HL-60 (cell line): Measurements from ENCODE around the gene USP8.
A peak's percentile ranks its signal among the peaks of the same experiment; 100 is the strongest.
"Not testable (repeated sequence)": the region's sequence is repeated elsewhere in the genome, so short reads cannot be mapped to it uniquely, and the experiment has no call there.

Source experiments
- DNase-seq, 2 experiments: peaks; one replicate each; pipeline ENCODE4 v3.0.0-alpha.2; 2010 to 2020; ENCODE audit warnings: low read depth in 1 of 2, low spot score in 1 of 2
- H3K27ac ChIP-seq: fragments of 250-450 bp; sonication (Bioruptor Pico); replicated peaks from 2 replicates; pipeline ENCODE4 v1.5.1; 2020; ENCODE audit warnings: mild to moderate bottlenecking, moderate library complexity
- H3K27me3 ChIP-seq: fragments of 250-450 bp; sonication (Bioruptor Pico); 2 replicates; pipeline ENCODE4 v1.5.1; 2021; ENCODE audit warnings: mild to moderate bottlenecking, moderate library complexity; ENCODE audit not compliant: insufficient read depth, poor library complexity, severe bottlenecking
- H3K4me3 ChIP-seq: replicated peaks from 2 replicates; pipeline ENCODE4 v1.5.1; 2011; ENCODE audit warnings: mild to moderate bottlenecking, control low read depth, low read length; ENCODE audit not compliant: insufficient read depth
- GABPA ChIP-seq: IDR thresholded peaks from 2 replicates; pipeline ENCODE4 v1.6.1; 2012; ENCODE audit warnings: low read depth
- POLR2AphosphoS5 ChIP-seq: IDR thresholded peaks from 2 replicates; pipeline ENCODE4 v1.6.1; 2012; ENCODE audit warnings: low read depth
- SPI1 ChIP-seq: IDR thresholded peaks from 2 replicates; pipeline ENCODE4 v1.6.1; 2012; ENCODE audit warnings: low read depth, mild to moderate bottlenecking, borderline replicate concordance
- long read RNA-seq: library from polyadenylated mRNA; unstranded; transcript quantifications from one replicate; pipeline ENCODE4 v2.0.0, GENCODE V29; 2020
- TF ChIP-seq, protein P1 (sequence below): IDR thresholded peaks from one replicate; pipeline ENCODE4 v1.5.1; 2011; ENCODE audit warnings: low read length, control low read depth, inconsistent platforms; ENCODE audit not compliant: insufficient read depth
- TF ChIP-seq, protein P2 (sequence below): IDR thresholded peaks from 2 replicates; pipeline ENCODE4 v1.6.1; 2012; ENCODE audit warnings: low read depth; ENCODE audit not compliant: insufficient replicate concordance

USP8 gene
- long read RNA-seq, transcript USP8-208 (12 exons, 1,917 nt): major isoform, 19 of 189 reads
- long read RNA-seq, partial matches to known transcripts: 113 of 189 reads
- long read RNA-seq, other reads (novel, unspliced or antisense): 54 of 189 reads

DNA sequence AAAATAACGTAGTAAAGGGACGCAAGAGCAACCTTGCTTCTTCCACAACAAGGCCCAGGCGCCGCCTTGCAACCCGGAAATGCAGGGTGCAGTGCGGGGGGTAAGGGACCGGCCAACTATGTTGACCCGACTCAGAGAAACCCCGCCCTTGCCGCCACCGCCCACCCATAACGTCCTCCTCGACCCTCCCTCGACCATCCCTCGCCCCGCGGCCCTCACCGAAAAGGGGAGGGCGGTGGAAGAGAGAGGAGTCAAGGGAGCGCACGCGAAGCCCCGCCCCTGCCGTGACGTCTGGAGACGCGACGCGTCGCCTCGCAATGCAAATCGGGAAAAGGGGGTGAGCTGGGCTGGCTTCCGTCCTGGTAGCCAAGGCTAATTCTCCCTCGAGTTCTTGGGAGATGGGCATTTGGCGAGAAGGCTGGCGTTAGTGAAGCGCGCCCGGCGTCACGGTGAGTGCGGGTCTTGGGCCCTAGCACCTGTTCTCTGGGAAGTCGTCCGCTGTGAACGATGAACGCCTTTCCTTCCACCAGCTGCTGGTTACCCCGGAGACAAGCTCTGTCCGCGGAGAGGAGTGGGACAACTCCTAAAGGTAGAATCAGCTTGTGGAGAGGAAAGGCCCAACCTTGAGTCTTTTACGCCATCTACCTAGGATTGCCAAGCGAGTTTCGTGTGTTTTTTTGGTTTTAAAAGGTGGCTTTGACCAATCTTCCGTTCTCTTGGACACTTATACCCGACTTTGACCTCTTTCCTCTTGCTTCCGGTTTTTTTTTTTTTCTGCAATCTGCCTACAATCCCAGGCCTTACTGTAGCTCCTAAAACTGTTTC is at the start of gene USP8:
USP8 (plus strand) TSS at position 340 of the 825 bp plus-strand sequence. CDS start 14,669 bp downstream, outside the sequence.
- Histone ChIP-seq H3K27ac (peak within 1 kb of the TSS; percentile 83), H3K4me3 (peak within 1 kb of the TSS; percentile 92), H3K27me3 (no peaks in the 10 kb centered on the region)
- peak; percentile 90 to 97 for DNase-seq
- TF ChIP-seq SPI1 (peak; percentile 10; the same call in 1 of the 2 replicates), POLR2AphosphoS5 (peak; percentile 77), GABPA (no peak)
- TF ChIP-seq, protein P1, sequence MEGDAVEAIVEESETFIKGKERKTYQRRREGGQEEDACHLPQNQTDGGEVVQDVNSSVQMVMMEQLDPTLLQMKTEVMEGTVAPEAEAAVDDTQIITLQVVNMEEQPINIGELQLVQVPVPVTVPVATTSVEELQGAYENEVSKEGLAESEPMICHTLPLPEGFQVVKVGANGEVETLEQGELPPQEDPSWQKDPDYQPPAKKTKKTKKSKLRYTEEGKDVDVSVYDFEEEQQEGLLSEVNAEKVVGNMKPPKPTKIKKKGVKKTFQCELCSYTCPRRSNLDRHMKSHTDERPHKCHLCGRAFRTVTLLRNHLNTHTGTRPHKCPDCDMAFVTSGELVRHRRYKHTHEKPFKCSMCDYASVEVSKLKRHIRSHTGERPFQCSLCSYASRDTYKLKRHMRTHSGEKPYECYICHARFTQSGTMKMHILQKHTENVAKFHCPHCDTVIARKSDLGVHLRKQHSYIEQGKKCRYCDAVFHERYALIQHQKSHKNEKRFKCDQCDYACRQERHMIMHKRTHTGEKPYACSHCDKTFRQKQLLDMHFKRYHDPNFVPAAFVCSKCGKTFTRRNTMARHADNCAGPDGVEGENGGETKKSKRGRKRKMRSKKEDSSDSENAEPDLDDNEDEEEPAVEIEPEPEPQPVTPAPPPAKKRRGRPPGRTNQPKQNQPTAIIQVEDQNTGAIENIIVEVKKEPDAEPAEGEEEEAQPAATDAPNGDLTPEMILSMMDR: no peak
- TF ChIP-seq, protein P2, sequence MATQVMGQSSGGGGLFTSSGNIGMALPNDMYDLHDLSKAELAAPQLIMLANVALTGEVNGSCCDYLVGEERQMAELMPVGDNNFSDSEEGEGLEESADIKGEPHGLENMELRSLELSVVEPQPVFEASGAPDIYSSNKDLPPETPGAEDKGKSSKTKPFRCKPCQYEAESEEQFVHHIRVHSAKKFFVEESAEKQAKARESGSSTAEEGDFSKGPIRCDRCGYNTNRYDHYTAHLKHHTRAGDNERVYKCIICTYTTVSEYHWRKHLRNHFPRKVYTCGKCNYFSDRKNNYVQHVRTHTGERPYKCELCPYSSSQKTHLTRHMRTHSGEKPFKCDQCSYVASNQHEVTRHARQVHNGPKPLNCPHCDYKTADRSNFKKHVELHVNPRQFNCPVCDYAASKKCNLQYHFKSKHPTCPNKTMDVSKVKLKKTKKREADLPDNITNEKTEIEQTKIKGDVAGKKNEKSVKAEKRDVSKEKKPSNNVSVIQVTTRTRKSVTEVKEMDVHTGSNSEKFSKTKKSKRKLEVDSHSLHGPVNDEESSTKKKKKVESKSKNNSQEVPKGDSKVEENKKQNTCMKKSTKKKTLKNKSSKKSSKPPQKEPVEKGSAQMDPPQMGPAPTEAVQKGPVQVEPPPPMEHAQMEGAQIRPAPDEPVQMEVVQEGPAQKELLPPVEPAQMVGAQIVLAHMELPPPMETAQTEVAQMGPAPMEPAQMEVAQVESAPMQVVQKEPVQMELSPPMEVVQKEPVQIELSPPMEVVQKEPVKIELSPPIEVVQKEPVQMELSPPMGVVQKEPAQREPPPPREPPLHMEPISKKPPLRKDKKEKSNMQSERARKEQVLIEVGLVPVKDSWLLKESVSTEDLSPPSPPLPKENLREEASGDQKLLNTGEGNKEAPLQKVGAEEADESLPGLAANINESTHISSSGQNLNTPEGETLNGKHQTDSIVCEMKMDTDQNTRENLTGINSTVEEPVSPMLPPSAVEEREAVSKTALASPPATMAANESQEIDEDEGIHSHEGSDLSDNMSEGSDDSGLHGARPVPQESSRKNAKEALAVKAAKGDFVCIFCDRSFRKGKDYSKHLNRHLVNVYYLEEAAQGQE: peak; percentile 28

DNA sequence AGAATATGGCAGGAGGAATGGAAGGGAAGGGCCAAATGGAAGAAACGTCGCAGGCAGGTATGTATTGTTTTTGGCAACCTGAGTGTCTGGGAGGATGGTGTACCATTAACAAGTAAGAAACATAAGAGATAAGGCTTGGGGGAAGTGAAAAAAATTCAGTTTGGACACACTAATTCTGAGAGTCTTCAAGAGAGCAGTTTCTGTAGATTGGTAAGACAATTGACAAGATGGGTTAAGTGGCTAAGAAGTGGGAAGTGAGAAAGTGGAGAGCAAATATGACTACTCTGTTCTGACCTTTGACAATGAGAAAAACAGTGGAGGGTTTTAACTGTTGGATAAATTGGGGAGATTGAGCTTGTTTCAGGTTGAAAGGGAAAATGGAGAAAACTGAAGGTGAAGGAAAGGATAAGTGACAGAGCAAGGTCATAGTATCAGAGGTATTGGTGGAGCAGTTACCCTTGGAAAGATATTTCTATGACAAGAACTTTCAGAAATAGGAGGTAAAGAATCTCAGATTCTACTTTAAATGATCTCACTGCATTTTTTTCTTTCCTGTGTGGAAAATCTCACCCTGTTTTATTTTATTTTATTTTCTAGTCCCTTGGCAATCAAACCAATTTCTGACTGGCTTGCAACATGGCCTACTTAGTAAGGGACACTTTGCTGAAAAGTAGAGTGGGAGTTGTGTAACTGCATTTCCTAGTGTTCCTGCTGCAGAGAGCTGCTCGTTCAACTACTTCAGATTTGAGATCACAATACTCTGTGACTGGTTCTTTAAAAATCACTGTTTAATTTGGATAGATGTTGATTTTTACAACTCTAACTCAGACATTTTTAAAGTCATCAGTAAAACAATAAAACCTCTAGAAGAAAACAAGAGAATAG is 46.1 kb upstream of the USP8 start:
- H3K27me3 ChIP-seq: no peaks in the 10 kb centered on the region
- peak; percentile 39 to 41 for DNase-seq
- H3K27ac ChIP-seq: no peak overlapping the region
- H3K4me3 ChIP-seq: no peak overlapping the region
- no peak for TF ChIP-seq SPI1
- TF ChIP-seq, protein P1: no peak
- no peak for TF ChIP-seq POLR2AphosphoS5
- TF ChIP-seq, protein P2: no peak
- TF ChIP-seq GABPA: no peak

DNA sequence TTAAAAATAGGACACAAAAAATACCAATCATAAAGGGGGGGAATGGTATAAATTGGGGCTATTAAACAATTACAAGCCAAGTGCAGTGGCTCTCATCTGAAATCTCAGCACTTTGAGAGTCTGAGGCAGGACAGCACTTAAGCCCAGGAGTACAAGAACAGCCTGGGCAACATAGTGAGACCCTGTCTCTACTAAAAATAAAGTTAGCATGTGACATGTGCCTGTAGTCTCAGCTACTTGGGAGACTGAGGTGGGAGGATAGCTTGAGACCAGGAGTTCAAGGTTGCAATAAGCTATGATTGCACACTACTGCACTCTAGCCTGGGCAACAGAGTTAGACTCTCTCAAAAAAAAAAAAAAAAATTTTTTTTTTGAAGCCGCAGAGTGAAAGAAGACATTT is 45.4 kb upstream of the USP8 start:
- no peaks in the 10 kb centered on the region for H3K27me3 ChIP-seq
- no peak for DNase-seq
- H3K27ac ChIP-seq: no peak overlapping the region
- TF ChIP-seq, protein P1: no peak
- no peak for TF ChIP-seq POLR2AphosphoS5
- no peak for TF ChIP-seq SPI1
- no peak for TF ChIP-seq GABPA
- TF ChIP-seq, protein P2: no peak
- no peak overlapping the region for H3K4me3 ChIP-seq

DNA sequence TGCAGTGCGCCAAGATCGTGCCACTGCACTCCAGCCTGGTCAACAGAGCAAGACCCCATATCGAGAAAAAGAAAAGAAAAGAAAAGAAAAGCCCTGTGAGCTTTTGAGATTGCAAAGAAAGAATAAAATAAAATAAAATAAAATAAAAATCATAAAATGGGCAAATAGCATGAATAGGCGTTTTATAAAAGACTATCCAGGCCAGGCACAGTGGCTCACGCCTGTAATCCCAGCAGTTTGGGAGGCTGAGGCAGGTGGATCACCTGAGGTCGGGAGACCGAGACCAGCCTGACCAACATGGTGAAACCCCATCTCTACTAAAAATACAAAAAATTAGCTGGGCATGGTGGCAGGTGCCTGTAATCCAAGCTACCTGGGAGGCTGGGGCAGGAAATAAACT is 44.8 kb upstream of the USP8 start:
- H3K27ac ChIP-seq, H3K27me3 ChIP-seq, H3K4me3 ChIP-seq, DNase-seq: not testable (repeated sequence)
